Measurements from ENCODE around the gene ERI3. TPM values are rescaled to one million over a fixed set of nuclear protein-coding genes. Genes with fewer than 3 reads are reported as not detected.

The ERI3 gene
- total and polyA plus RNA-seq, 2 of the 4 experiments (the other 2 are of a cell fraction) = 56.6 to 70.9 TPM

DNA sequence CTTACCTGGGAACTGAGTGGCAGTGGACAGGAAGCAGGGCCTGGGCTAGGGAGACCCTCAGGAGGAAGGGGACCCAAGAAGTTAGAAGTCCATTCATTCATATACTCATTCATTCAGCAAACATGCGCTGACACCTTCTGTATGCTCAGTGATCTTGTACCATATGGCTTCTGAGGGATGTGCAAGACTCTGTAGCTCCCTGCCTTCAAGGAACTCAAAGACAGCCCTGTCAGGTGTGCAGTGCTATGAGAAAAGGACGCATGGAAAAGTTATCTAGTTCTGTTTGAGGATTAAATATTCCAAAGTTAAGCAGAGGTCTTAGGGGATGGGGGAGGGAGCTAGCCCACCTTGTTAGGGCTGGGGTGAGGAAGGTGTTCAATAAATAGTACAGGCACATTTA is 129.3 kb downstream of the ERI3 start:
- no peaks in the 10 kb centered on the region for H3K27me3 ChIP-seq (ENCODE audit: control insufficient read depth, insufficient read depth, low read length)
- H3K9me3 ChIP-seq (ENCODE audit: control insufficient read depth, insufficient read depth, low read length) = no peaks in the 10 kb centered on the region
- intact Hi-C loops (cut with micrococcal nuclease) = no loop called here
- no peak overlapping the region for H4K91ac ChIP-seq (ENCODE audit: insufficient read depth, low read depth, low read length)
- dilution Hi-C loops (cut with HindIII; ENCODE audit: low sequenced_read_pairs, unreplicated experiment) = no loop called here
- no peak for TF ChIP-seq ELK1 (IDR thresholded peaks at IDR 0.05; ENCODE audit: borderline replicate concordance, low read depth, low read length)
- no peak for TF ChIP-seq SMC3 (IDR thresholded peaks at IDR 0.05; ENCODE audit: low read depth, low read length)
- TF ChIP-seq NFE2L2 (IDR thresholded peaks at IDR 0.05; ENCODE audit: low read depth, low read length) = no peak
- TF ChIP-seq POLR2A (IDR thresholded peaks at IDR 0.05; ENCODE audit: low read depth, low read length) = no peak
- no peak for TF ChIP-seq RCOR1 (IDR thresholded peaks at IDR 0.05; ENCODE audit: insufficient replicate concordance, low read length)
- TF ChIP-seq, protein P1, sequence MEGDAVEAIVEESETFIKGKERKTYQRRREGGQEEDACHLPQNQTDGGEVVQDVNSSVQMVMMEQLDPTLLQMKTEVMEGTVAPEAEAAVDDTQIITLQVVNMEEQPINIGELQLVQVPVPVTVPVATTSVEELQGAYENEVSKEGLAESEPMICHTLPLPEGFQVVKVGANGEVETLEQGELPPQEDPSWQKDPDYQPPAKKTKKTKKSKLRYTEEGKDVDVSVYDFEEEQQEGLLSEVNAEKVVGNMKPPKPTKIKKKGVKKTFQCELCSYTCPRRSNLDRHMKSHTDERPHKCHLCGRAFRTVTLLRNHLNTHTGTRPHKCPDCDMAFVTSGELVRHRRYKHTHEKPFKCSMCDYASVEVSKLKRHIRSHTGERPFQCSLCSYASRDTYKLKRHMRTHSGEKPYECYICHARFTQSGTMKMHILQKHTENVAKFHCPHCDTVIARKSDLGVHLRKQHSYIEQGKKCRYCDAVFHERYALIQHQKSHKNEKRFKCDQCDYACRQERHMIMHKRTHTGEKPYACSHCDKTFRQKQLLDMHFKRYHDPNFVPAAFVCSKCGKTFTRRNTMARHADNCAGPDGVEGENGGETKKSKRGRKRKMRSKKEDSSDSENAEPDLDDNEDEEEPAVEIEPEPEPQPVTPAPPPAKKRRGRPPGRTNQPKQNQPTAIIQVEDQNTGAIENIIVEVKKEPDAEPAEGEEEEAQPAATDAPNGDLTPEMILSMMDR (conservative IDR thresholded peaks at IDR 0.05; ENCODE audit: low read depth, low read length) = no peak
- TF ChIP-seq MAZ (IDR thresholded peaks at IDR 0.05; ENCODE audit: borderline replicate concordance, low read depth, low read length) = no peak
- TF ChIP-seq FOS (IDR thresholded peaks at IDR 0.05; ENCODE audit: low read depth, low read length) = no peak
- TF ChIP-seq MXI1 (IDR thresholded peaks at IDR 0.05; ENCODE audit: borderline replicate concordance, low read depth, low read length) = no peak
- TF ChIP-seq CHD1 (IDR thresholded peaks at IDR 0.05; ENCODE audit: low read depth, low read length) = no peak
- no peak for TF ChIP-seq BHLHE40 (IDR thresholded peaks at IDR 0.05; ENCODE audit: low read depth, low read length)
- TF ChIP-seq, protein P2, sequence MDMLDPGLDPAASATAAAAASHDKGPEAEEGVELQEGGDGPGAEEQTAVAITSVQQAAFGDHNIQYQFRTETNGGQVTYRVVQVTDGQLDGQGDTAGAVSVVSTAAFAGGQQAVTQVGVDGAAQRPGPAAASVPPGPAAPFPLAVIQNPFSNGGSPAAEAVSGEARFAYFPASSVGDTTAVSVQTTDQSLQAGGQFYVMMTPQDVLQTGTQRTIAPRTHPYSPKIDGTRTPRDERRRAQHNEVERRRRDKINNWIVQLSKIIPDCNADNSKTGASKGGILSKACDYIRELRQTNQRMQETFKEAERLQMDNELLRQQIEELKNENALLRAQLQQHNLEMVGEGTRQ (IDR thresholded peaks at IDR 0.05; ENCODE audit: low read depth, low read length) = no peak
- no peak for TF ChIP-seq MAFK (IDR thresholded peaks at IDR 0.05; ENCODE audit: low read depth, low read length)
- TF ChIP-seq CEBPB (IDR thresholded peaks at IDR 0.05; ENCODE audit: low read depth, low read length) = no peak
- no peak for TF ChIP-seq RAD21 (IDR thresholded peaks at IDR 0.05; ENCODE audit: low read length)
- no peak for TF ChIP-seq RFX5 (IDR thresholded peaks at IDR 0.05; ENCODE audit: low read depth, low read length)
- peaks cover 2% of the 10 kb centered on the region for H4K20me1 ChIP-seq (ENCODE audit: insufficient read depth, low read length)
- in situ Hi-C loops (cut with MboI; ENCODE audit: low sequenced_read_pairs) = no loop called here
- H3K4ac ChIP-seq (ENCODE audit: low read depth, low read length) = no peak overlapping the region
- no peak overlapping the region for H3K4me2 ChIP-seq (ENCODE audit: low read depth, low read length)
- H2BK20ac ChIP-seq (ENCODE audit: low read depth, low read length) = no peak overlapping the region
- H3K56ac ChIP-seq (ENCODE audit: extremely low read depth, insufficient read depth, low read length) = no peak overlapping the region
- no peak overlapping the region for H4K8ac ChIP-seq (ENCODE audit: low read depth in 2 of 2, low read length in 2 of 2)
- DNase-seq = no peak
- H3K36me3 ChIP-seq (ENCODE audit: control insufficient read depth, insufficient read depth, low read length) = peaks cover 19% of the 10 kb centered on the region
- no peak overlapping the region for H2AK5ac ChIP-seq (ENCODE audit: low read depth, low read length)
- no peak overlapping the region for H3K27ac ChIP-seq (ENCODE audit: insufficient read depth, low read length)
- ChIA-PET POLR2A (ENCODE audit: unreplicated experiment) (no interaction called here), CTCF (no interaction called here)
- H2BK15ac ChIP-seq (ENCODE audit: low read depth, low read length) = no peak overlapping the region
- peaks cover 8% of the 10 kb centered on the region for H3K9me1 ChIP-seq (ENCODE audit: insufficient read depth, low read length)
- peaks cover 0 to 2% of the 10 kb centered on the region in 2 experiments; a peak in 3 of 4 replicates for H3K79me1 ChIP-seq (ENCODE audit: low read depth in 1 of 2, low read length in 2 of 2)
- no peak for ATAC-seq (ENCODE audit: low read depth)
- H3K18ac ChIP-seq (ENCODE audit: low read depth, low read length) = no peak overlapping the region
- H3K9ac ChIP-seq (ENCODE audit: low read depth, low read length) = no peak overlapping the region
- no peak overlapping the region for H2AK9ac ChIP-seq (replicated peaks; ENCODE audit: low read depth, low read length, poor library complexity)
- no peak overlapping the region for H2AFZ ChIP-seq (replicated peaks; ENCODE audit: low read length, poor library complexity)
- no peak overlapping the region for H4K5ac ChIP-seq (ENCODE audit: low read depth, low read length)
- peaks cover 2% of the 10 kb centered on the region for H3K4me1 ChIP-seq (ENCODE audit: control insufficient read depth, insufficient read depth, low read length)
- WGBS, 2 experiments (ENCODE audit: extremely low coverage in 2 of 2, insufficient read length in 1 of 2) = no CpG with 5 or more reads among the region's 2 CpGs
- no peak overlapping the region for H3K23ac ChIP-seq (ENCODE audit: low read depth, low read length)
- H2BK120ac ChIP-seq (ENCODE audit: low read depth, low read length) = no peak overlapping the region
- H2BK5ac ChIP-seq (ENCODE audit: low read depth, low read length, poor library complexity, severe bottlenecking) = no peak overlapping the region
- no peak overlapping the region for H3K4me3 ChIP-seq (ENCODE audit: insufficient read depth, low read depth, low read length)
- H3K14ac ChIP-seq (replicated peaks; ENCODE audit: low read depth, low read length) = no peak overlapping the region
- BruUV-seq (replicated peaks) = no TSS peak

All from IMR-90 (cell line).